HEK293 (cell line): ENCODE data around the gene PNMA6F.
A peak's percentile ranks its signal among the peaks of the same experiment; 100 is the strongest.

Source experiments
- GLI2 ChIP-seq: fragments of 450-650 bp; formaldehyde crosslinking; IDR thresholded peaks from 2 replicates; pipeline ENCODE4; 2017; ENCODE audit warnings: missing biosample characterization, missing genetic modification characterization, low read depth, borderline replicate concordance
- KLF1 ChIP-seq: fragments of 450-650 bp; formaldehyde crosslinking; IDR thresholded peaks from 2 replicates; pipeline ENCODE4 v1.5.1; 2016; ENCODE audit warnings: missing biosample characterization, missing genetic modification characterization
- KLF10 ChIP-seq: fragments of 450-650 bp; IDR thresholded peaks from 2 replicates; pipeline ENCODE4 v1.5.1; 2018; ENCODE audit warnings: missing biosample characterization, mild to moderate bottlenecking, missing genetic modification characterization
- KLF17 ChIP-seq: fragments of 450-650 bp; formaldehyde crosslinking; IDR thresholded peaks from 2 replicates; pipeline ENCODE4 v1.5.1; 2016; ENCODE audit warnings: missing biosample characterization, missing genetic modification characterization
- MZF1 ChIP-seq: fragments of 450-650 bp; formaldehyde crosslinking; IDR thresholded peaks from 2 replicates; pipeline ENCODE4 v1.5.1; 2017; ENCODE audit warnings: missing biosample characterization, missing genetic modification characterization, borderline replicate concordance
- OVOL3 ChIP-seq: fragments of 450-650 bp; formaldehyde crosslinking; IDR thresholded peaks from 2 replicates; pipeline ENCODE4 v1.5.1; 2016; ENCODE audit warnings: missing biosample characterization, missing genetic modification characterization
- SP2 ChIP-seq: fragments of 450-650 bp; formaldehyde crosslinking; IDR thresholded peaks from 2 replicates; pipeline ENCODE4 v1.5.1; 2016; ENCODE audit warnings: missing biosample characterization, missing genetic modification characterization
- ZBTB17 ChIP-seq: fragments of 450-650 bp; formaldehyde crosslinking; IDR thresholded peaks from 2 replicates; pipeline ENCODE4 v1.5.1; 2016; ENCODE audit warnings: missing biosample characterization, missing genetic modification characterization
- ZBTB6 ChIP-seq: fragments of 450-650 bp; formaldehyde crosslinking; IDR thresholded peaks from 2 replicates; pipeline ENCODE4 v1.5.1; 2017; ENCODE audit warnings: missing biosample characterization, missing genetic modification characterization
- ZNF121 ChIP-seq: fragments of 450-650 bp; formaldehyde crosslinking; IDR thresholded peaks from 2 replicates; pipeline ENCODE4 v1.5.1; 2016; ENCODE audit warnings: missing biosample characterization, missing genetic modification characterization
- ZNF280C ChIP-seq: fragments of 450-650 bp; formaldehyde crosslinking; IDR thresholded peaks from 2 replicates; pipeline ENCODE4 v1.5.1; 2016; ENCODE audit warnings: missing biosample characterization, missing genetic modification characterization
- ZNF292 ChIP-seq: fragments of 450-650 bp; formaldehyde crosslinking; IDR thresholded peaks from 2 replicates; pipeline ENCODE4 v1.5.1; 2016; ENCODE audit warnings: low read depth, missing biosample characterization, missing genetic modification characterization, borderline replicate concordance
- ZNF335 ChIP-seq: fragments of 450-650 bp; formaldehyde crosslinking; conservative IDR thresholded peaks from 2 replicates; pipeline ENCODE4 v1.5.1; 2016; ENCODE audit warnings: missing biosample characterization, missing genetic modification characterization
- ZNF398 ChIP-seq: fragments of 450-650 bp; formaldehyde crosslinking; IDR thresholded peaks from 2 replicates; pipeline ENCODE4 v1.5.1; 2017; ENCODE audit warnings: missing biosample characterization, missing genetic modification characterization
- ZNF416 ChIP-seq: fragments of 450-650 bp; formaldehyde crosslinking; IDR thresholded peaks from 2 replicates; pipeline ENCODE4 v1.5.1; 2016; ENCODE audit warnings: missing biosample characterization, missing genetic modification characterization
- ZNF677 ChIP-seq: fragments of 450-650 bp; IDR thresholded peaks from 2 replicates; pipeline ENCODE4 v1.5.0; 2018; ENCODE audit warnings: missing biosample characterization, mild to moderate bottlenecking, missing genetic modification characterization, moderate library complexity
- ZNF707 ChIP-seq: fragments of 450-650 bp; formaldehyde crosslinking; IDR thresholded peaks from 2 replicates; pipeline ENCODE4 v1.5.1; 2016; ENCODE audit warnings: missing biosample characterization, missing genetic modification characterization
- ZNF785 ChIP-seq: fragments of 450-650 bp; formaldehyde crosslinking; IDR thresholded peaks from 2 replicates; pipeline ENCODE4 v1.5.1; 2016; ENCODE audit warnings: missing biosample characterization, missing genetic modification characterization
- TF ChIP-seq, protein P1 (sequence below): fragments of 450-650 bp; formaldehyde crosslinking; IDR thresholded peaks from 2 replicates; pipeline ENCODE4 v1.5.1; 2016; ENCODE audit warnings: missing biosample characterization, missing genetic modification characterization
- TF ChIP-seq, protein P2 (sequence below): fragments of 450-650 bp; formaldehyde crosslinking; IDR thresholded peaks from 2 replicates; pipeline ENCODE4 v1.5.1; 2016; ENCODE audit warnings: missing biosample characterization, missing genetic modification characterization
- TF ChIP-seq, protein P3 (sequence below): fragments of 450-650 bp; formaldehyde crosslinking; IDR thresholded peaks from 2 replicates; pipeline ENCODE4 v1.5.1; 2016; ENCODE audit warnings: missing biosample characterization, missing genetic modification characterization

Gene PNMA6F

DNA sequence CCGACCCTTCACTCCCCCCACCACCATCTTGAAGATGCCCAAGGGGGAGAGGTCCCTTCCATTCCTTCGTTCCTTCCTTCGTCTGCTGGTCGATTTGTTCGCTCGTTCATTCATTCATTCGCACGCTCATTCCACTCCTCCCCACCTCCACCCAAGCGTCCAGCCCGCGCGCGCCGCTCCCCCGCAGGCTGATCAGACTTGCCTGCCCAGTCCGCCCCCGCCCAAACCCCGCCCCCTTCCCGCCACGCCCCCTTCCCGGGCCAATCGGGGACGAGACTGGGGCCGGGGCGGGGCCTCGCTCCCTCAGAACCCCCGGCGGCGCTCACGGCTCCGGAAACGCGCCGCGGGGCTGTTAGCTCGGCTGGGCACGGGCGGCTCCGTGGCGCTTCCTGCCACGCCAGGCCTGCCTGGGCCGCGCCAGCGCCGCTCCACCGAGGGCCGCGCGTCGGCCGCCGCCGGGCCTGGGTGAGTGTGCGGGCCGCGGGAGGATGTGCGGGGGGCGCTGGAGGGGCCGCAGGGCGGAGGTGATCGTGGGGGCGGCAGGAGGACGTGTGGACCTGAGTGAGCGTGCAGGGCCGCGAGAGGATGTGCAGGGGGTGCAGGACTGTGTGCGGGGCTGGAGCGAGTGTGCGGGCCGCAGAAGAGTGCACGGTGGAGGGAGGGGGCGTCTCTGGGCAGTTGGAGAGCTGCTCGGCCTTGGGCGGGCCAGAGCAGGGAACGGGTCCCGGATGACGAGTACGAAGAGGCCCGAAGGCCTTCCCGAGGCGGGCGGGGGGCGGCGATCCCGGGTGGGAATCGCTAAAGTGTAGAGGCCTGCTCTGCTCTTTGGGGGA lies 12.5 kb upstream of the PNMA6F start, which contains the start of gene ZNF275 (continued):
- TF ChIP-seq ZNF292 (tag by site-specific recombination) (no peak), ZNF707 (tag by site-specific recombination) (no peak), ZNF280C (tag by site-specific recombination) (no peak), ZNF398 (peak; percentile 29; the same call in 1 of the 2 replicates), MZF1 (tag by site-specific recombination) (no peak), ZNF121 (no peak), ZNF416 (tag by site-specific recombination) (no peak), KLF1 (no peak), ZNF335 (tag by site-specific recombination) (no peak; the same call in none of the 2 replicates), ZNF785 (tag by site-specific recombination) (no peak), GLI2 (tag by site-specific recombination) (no peak), OVOL3 (tag by site-specific recombination) (no peak), SP2 (tag by site-specific recombination) (peak; percentile 21; the same call in 1 of the 2 replicates), ZBTB17 (peak; percentile 42; the same call in 1 of the 2 replicates), ZBTB6 (no peak), ZNF677 (no peak), KLF10 (peak; percentile 30; the same call in 1 of the 2 replicates), KLF17 (peak; percentile 17; the same call in 1 of the 2 replicates)
- TF ChIP-seq, protein P1, sequence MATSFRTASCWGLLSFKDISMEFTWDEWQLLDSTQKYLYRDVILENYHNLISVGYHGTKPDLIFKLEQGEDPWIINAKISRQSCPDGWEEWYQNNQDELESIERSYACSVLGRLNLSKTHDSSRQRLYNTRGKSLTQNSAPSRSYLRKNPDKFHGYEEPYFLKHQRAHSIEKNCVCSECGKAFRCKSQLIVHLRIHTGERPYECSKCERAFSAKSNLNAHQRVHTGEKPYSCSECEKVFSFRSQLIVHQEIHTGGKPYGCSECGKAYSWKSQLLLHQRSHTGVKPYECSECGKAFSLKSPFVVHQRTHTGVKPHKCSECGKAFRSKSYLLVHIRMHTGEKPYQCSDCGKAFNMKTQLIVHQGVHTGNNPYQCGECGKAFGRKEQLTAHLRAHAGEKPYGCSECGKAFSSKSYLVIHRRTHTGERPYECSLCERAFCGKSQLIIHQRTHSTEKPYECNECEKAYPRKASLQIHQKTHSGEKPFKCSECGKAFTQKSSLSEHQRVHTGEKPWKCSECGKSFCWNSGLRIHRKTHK: no peak
- TF ChIP-seq, protein P2, sequence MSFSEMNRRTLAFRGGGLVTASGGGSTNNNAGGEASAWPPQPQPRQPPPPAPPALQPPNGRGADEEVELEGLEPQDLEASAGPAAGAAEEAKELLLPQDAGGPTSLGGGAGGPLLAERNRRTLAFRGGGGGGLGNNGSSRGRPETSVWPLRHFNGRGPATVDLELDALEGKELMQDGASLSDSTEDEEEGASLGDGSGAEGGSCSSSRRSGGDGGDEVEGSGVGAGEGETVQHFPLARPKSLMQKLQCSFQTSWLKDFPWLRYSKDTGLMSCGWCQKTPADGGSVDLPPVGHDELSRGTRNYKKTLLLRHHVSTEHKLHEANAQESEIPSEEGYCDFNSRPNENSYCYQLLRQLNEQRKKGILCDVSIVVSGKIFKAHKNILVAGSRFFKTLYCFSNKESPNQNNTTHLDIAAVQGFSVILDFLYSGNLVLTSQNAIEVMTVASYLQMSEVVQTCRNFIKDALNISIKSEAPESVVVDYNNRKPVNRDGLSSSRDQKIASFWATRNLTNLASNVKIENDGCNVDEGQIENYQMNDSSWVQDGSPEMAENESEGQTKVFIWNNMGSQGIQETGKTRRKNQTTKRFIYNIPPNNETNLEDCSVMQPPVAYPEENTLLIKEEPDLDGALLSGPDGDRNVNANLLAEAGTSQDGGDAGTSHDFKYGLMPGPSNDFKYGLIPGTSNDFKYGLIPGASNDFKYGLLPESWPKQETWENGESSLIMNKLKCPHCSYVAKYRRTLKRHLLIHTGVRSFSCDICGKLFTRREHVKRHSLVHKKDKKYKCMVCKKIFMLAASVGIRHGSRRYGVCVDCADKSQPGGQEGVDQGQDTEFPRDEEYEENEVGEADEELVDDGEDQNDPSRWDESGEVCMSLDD (tag by site-specific recombination): no peak
- TF ChIP-seq, protein P3, sequence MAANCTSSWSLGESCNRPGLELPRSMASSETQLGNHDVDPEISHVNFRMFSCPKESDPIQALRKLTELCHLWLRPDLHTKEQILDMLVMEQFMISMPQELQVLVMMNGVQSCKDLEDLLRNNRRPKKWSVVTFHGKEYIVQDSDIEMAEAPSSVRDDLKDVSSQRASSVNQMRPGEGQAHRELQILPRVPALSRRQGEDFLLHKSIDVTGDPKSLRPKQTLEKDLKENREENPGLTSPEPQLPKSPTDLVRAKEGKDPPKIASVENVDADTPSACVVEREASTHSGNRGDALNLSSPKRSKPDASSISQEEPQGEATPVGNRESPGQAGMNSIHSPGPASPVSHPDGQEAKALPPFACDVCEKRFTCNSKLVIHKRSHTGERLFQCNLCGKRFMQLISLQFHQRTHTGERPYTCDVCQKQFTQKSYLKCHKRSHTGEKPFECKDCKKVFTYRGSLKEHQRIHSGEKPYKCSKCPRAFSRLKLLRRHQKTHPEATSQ (tag by site-specific recombination): peak; percentile 76; the same call in 1 of the 2 replicates
